HepG2 (cell line): ENCODE data around the gene CDK3. TPM values are rescaled to one million over a fixed set of nuclear protein-coding genes. Genes with fewer than 3 reads are reported as not detected.

Source experiments
- CEBPG ChIP-seq: IDR thresholded peaks from 2 replicates; pipeline ENCODE4 v1.6.1; 2016
- HNF4A ChIP-seq: sonication (generic); formaldehyde crosslinking; IDR thresholded peaks from 2 replicates; pipeline ENCODE4 v1.4.0; 2020; ENCODE audit warnings: missing genetic modification reagents
- KLF6 ChIP-seq: IDR thresholded peaks from 2 replicates; pipeline ENCODE4 v1.8.0; 2016; ENCODE audit warnings: missing biosample characterization, missing genetic modification reagents
- NCOR1 ChIP-seq: fragments of 200-600 bp; sonication (generic); IDR thresholded peaks from 2 replicates; pipeline ENCODE4 v1.7.0; 2017; ENCODE audit warnings: antibody characterized with exemption, low read length, borderline replicate concordance
- SMAD9 ChIP-seq: sonication (generic); formaldehyde crosslinking; IDR thresholded peaks from 2 replicates; pipeline ENCODE4 v1.5.1; 2020; ENCODE audit warnings: mild to moderate bottlenecking, missing genetic modification reagents
- ZBTB1 ChIP-seq: sonication (generic); formaldehyde crosslinking; IDR thresholded peaks from 2 replicates; pipeline ENCODE4 v1.4.0; 2020; ENCODE audit warnings: missing genetic modification reagents, borderline replicate concordance
- ZBTB43 ChIP-seq: sonication (generic); formaldehyde crosslinking; conservative IDR thresholded peaks from 2 replicates; pipeline ENCODE4 v1.4.0; 2020; ENCODE audit warnings: missing genetic modification reagents
- ZNF547 ChIP-seq: sonication (generic); formaldehyde crosslinking; IDR thresholded peaks from 2 replicates; pipeline ENCODE4 v1.5.1; 2020; ENCODE audit warnings: mild to moderate bottlenecking, missing genetic modification reagents
- ZNF619 ChIP-seq: sonication (generic); formaldehyde crosslinking; IDR thresholded peaks from 2 replicates; pipeline ENCODE4 v1.4.0; 2020; ENCODE audit warnings: mild to moderate bottlenecking, missing genetic modification reagents
- ZNF790 ChIP-seq: sonication (generic); formaldehyde crosslinking; IDR thresholded peaks from 2 replicates; pipeline ENCODE4 v1.8.0; 2022; ENCODE audit warnings: missing genetic modification reagents, mild to moderate bottlenecking, borderline replicate concordance
- polyA plus RNA-seq, 8 experiments: library from polyadenylated mRNA; depleted of rRNA in 3 of 8; stranded (reverse) in 7 of 8; unstranded in 1 of 8; fragments of >200 nt; fragmentation: Illumina TruSeq in 4 of 8; extraction: Trizol in 4 of 8; gene quantifications; 2 replicates each; pipeline versions ENCODE4 v1.2.1 to v1.2.3, GENCODE V29; 2011 to 2016; ENCODE audit warnings: low read depth in 4 of 8, missing spikeins in 1 of 8, mixed read lengths in 1 of 8; ENCODE audit not compliant: insufficient read depth in 1 of 8
- total RNA-seq, 5 experiments: library from RNA; depleted of rRNA; stranded (reverse); fragments of >200 nt; fragmentation: Illumina TruSeq; extraction: Trizol; gene quantifications; 2 replicates each; pipeline ENCODE4 v1.2.3, GENCODE V29; 2016; ENCODE audit warnings: low read depth in 1 of 5
- TF ChIP-seq, protein P1 (sequence below): sonication (generic); formaldehyde crosslinking; IDR thresholded peaks from 2 replicates; pipeline ENCODE4 v1.8.0; 2022; ENCODE audit warnings: mild to moderate bottlenecking, missing genetic modification reagents, borderline replicate concordance
- TF ChIP-seq, protein P2 (sequence below): sonication (generic); formaldehyde crosslinking; conservative IDR thresholded peaks from 2 replicates; pipeline ENCODE4 v1.8.0; 2022; ENCODE audit warnings: missing genetic modification reagents
- TF ChIP-seq, protein P3 (sequence below): sonication (generic); formaldehyde crosslinking; IDR thresholded peaks from 2 replicates; pipeline ENCODE4 v1.5.1; 2020; ENCODE audit warnings: missing genetic modification reagents, mild to moderate bottlenecking, borderline replicate concordance

Gene CDK3
- total and polyA plus RNA-seq, 2 of the 13 experiments (the other 11 are each of a cell fraction or from before 2014, with no cell fraction given), result 5.8 to 11.4 TPM

- TF ChIP-seq SMAD9 (CRISPR knock-in tag), result no peak
- no peak for TF ChIP-seq NCOR1
- TF ChIP-seq, protein P1, sequence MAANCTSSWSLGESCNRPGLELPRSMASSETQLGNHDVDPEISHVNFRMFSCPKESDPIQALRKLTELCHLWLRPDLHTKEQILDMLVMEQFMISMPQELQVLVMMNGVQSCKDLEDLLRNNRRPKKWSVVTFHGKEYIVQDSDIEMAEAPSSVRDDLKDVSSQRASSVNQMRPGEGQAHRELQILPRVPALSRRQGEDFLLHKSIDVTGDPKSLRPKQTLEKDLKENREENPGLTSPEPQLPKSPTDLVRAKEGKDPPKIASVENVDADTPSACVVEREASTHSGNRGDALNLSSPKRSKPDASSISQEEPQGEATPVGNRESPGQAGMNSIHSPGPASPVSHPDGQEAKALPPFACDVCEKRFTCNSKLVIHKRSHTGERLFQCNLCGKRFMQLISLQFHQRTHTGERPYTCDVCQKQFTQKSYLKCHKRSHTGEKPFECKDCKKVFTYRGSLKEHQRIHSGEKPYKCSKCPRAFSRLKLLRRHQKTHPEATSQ (CRISPR knock-in tag), result no peak
- TF ChIP-seq, protein P2, sequence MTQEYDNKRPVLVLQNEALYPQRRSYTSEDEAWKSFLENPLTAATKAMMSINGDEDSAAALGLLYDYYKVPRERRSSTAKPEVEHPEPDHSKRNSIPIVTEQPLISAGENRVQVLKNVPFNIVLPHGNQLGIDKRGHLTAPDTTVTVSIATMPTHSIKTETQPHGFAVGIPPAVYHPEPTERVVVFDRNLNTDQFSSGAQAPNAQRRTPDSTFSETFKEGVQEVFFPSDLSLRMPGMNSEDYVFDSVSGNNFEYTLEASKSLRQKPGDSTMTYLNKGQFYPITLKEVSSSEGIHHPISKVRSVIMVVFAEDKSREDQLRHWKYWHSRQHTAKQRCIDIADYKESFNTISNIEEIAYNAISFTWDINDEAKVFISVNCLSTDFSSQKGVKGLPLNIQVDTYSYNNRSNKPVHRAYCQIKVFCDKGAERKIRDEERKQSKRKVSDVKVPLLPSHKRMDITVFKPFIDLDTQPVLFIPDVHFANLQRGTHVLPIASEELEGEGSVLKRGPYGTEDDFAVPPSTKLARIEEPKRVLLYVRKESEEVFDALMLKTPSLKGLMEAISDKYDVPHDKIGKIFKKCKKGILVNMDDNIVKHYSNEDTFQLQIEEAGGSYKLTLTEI (CRISPR knock-in tag), result no peak
- no peak for TF ChIP-seq ZBTB1
- no peak for TF ChIP-seq HNF4A (CRISPR knock-in tag)
- TF ChIP-seq, protein P3, sequence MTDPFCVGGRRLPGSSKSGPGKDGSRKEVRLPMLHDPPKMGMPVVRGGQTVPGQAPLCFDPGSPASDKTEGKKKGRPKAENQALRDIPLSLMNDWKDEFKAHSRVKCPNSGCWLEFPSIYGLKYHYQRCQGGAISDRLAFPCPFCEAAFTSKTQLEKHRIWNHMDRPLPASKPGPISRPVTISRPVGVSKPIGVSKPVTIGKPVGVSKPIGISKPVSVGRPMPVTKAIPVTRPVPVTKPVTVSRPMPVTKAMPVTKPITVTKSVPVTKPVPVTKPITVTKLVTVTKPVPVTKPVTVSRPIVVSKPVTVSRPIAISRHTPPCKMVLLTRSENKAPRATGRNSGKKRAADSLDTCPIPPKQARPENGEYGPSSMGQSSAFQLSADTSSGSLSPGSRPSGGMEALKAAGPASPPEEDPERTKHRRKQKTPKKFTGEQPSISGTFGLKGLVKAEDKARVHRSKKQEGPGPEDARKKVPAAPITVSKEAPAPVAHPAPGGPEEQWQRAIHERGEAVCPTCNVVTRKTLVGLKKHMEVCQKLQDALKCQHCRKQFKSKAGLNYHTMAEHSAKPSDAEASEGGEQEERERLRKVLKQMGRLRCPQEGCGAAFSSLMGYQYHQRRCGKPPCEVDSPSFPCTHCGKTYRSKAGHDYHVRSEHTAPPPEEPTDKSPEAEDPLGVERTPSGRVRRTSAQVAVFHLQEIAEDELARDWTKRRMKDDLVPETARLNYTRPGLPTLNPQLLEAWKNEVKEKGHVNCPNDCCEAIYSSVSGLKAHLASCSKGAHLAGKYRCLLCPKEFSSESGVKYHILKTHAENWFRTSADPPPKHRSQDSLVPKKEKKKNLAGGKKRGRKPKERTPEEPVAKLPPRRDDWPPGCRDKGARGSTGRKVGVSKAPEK (CRISPR knock-in tag), result no peak
- TF ChIP-seq ZNF790 (CRISPR knock-in tag), result no peak
- TF ChIP-seq ZBTB43 (CRISPR knock-in tag), result no peak
- no peak for TF ChIP-seq KLF6 (CRISPR knock-in tag)
- 0 out of 2 replicates have a peak, but pooled peaks have one; percentile 28 for TF ChIP-seq ZNF547
- no peak for TF ChIP-seq CEBPG (CRISPR knock-in tag)
- TF ChIP-seq ZNF619 (CRISPR knock-in tag), result peak; percentile 95; the same call in 1 of the 2 replicates
Measured at GRCh38 chr17:76014100-76014924, 13.7 kb downstream of the CDK3 start (continued).
